ENCODE measurements around the gene PUDP.
"Not testable (repeated sequence)": the region's sequence is repeated elsewhere in the genome, so short reads cannot be mapped to it uniquely, and the experiment has no call there.

Gene PUDP

DNA sequence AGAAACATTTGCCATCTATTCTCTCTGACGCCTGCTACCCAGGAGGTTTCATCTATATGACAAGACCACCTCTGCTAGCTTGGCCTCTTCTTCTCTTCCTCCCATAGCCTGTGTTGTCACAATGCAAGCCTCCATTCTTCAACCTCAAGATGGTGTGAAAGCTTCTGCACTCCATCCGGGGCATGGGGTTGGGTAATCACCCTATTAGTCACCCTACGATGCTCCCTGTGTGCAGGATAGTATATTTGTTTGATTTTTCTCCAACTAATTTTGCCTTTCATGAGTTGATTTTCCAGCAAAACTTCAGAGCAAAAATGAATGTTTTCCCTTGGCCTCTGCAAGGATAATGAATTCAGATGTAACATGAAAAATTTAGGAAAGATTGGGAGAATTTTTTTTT is 128.4 kb downstream of the PUDP start:
- no peak overlapping the region for H2AFZ ChIP-seq (ENCODE audit: low read length)
- H3K4me3 ChIP-seq (ENCODE audit: low read depth, low read length, poor library complexity, severe bottlenecking): no peak overlapping the region
- no peaks in the 10 kb centered on the region for H3K36me3 ChIP-seq (ENCODE audit: insufficient read depth, low read length)
- H3F3A ChIP-seq (ENCODE audit: insufficient read depth, low read length): no peaks in the 10 kb centered on the region
- no peak overlapping the region for H3K27ac ChIP-seq (ENCODE audit: low read depth, low read length, poor library complexity, severe bottlenecking)
- H3K27me3 ChIP-seq (ENCODE audit: insufficient read depth, low read length): no peaks in the 10 kb centered on the region
- H3K9ac ChIP-seq (ENCODE audit: low read length): no peak overlapping the region
- H3K4me1 ChIP-seq (ENCODE audit: insufficient read depth, low read length, severe bottlenecking): no peaks in the 10 kb centered on the region
- H4K20me1 ChIP-seq (ENCODE audit: insufficient read depth, low read length): no peaks in the 10 kb centered on the region
- no peaks in the 10 kb centered on the region for H3K9me2 ChIP-seq (ENCODE audit: low read depth, low read length)
- H3K9me3 ChIP-seq (ENCODE audit: low read length): no peaks in the 10 kb centered on the region
- H3K79me2 ChIP-seq (ENCODE audit: insufficient read depth, low read length): no peaks in the 10 kb centered on the region
- TF ChIP-seq, protein P1, sequence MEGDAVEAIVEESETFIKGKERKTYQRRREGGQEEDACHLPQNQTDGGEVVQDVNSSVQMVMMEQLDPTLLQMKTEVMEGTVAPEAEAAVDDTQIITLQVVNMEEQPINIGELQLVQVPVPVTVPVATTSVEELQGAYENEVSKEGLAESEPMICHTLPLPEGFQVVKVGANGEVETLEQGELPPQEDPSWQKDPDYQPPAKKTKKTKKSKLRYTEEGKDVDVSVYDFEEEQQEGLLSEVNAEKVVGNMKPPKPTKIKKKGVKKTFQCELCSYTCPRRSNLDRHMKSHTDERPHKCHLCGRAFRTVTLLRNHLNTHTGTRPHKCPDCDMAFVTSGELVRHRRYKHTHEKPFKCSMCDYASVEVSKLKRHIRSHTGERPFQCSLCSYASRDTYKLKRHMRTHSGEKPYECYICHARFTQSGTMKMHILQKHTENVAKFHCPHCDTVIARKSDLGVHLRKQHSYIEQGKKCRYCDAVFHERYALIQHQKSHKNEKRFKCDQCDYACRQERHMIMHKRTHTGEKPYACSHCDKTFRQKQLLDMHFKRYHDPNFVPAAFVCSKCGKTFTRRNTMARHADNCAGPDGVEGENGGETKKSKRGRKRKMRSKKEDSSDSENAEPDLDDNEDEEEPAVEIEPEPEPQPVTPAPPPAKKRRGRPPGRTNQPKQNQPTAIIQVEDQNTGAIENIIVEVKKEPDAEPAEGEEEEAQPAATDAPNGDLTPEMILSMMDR (IDR thresholded peaks at IDR 0.05; ENCODE audit: low read length): no peak
- no peak for TF ChIP-seq EZH2 (IDR thresholded peaks at IDR 0.05; ENCODE audit: borderline replicate concordance, low read length)
- H3K4me2 ChIP-seq (ENCODE audit: low read length): no peak overlapping the region

DNA sequence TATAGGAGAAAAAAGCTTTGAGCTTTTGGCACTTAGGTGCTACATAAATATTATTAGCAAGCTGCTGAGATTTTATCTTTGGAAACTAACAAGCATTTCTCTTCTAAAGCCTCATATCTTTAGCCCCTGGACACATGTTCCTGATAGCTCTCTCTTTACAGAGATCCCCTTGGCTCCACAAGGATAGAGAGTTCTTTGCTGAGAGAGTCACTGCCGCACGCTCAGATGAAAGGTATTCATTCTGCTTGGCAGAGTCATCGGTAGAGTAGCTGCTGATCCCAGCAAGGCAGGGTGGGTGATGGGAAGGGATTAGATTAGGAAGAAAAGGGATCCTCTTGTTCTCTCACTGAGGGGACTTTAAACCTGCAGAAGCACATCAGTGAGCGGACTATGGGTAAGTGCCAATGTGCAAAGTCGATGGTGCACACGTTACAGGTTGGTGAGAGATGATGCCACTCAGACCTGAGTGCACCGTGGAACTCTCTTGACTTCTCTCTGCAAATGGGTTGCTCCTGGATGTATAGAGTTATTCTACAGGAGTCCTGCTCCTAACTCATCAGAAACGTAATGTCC is 135.6 kb downstream of the PUDP start:
- not testable (repeated sequence) for H3K9me3 ChIP-seq (ENCODE audit: low read length); H3K36me3 ChIP-seq (ENCODE audit: insufficient read depth, low read length); H3K9me2 ChIP-seq (ENCODE audit: low read depth, low read length); H3K27me3 ChIP-seq (ENCODE audit: insufficient read depth, low read length); H2AFZ ChIP-seq (ENCODE audit: low read length); H3K4me3 ChIP-seq (ENCODE audit: low read depth, low read length, poor library complexity, severe bottlenecking); H3F3A ChIP-seq (ENCODE audit: insufficient read depth, low read length); H3K4me1 ChIP-seq (ENCODE audit: insufficient read depth, low read length, severe bottlenecking); H4K20me1 ChIP-seq (ENCODE audit: insufficient read depth, low read length); H3K4me2 ChIP-seq (ENCODE audit: low read length); H3K27ac ChIP-seq (ENCODE audit: low read depth, low read length, poor library complexity, severe bottlenecking); H3K79me2 ChIP-seq (ENCODE audit: insufficient read depth, low read length); H3K9ac ChIP-seq (ENCODE audit: low read length)

DNA sequence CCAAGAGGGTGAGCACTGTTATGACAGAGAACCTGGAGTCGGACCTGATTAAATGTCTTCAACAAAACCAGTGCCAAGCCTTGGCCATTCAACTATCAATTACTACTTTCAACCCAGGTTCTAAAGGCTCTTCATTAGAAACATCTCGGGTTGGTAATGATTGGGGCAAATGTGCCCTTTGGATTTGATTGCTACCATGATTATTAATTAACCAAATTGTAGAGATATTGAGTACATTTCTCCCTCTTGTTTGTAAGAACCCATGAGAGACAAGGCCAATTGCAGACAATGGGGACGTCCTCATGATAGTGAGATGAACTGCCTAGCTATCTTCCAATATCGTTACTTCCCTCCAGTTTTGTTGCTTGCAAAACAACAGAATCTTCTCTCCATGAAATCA is 137.1 kb downstream of the PUDP start:
- not testable (repeated sequence) for H3K27me3 ChIP-seq (ENCODE audit: insufficient read depth, low read length); H3K4me3 ChIP-seq (ENCODE audit: low read depth, low read length, poor library complexity, severe bottlenecking); H3K27ac ChIP-seq (ENCODE audit: low read depth, low read length, poor library complexity, severe bottlenecking); H3K9me2 ChIP-seq (ENCODE audit: low read depth, low read length); H3K36me3 ChIP-seq (ENCODE audit: insufficient read depth, low read length); H3K4me2 ChIP-seq (ENCODE audit: low read length); H3K9ac ChIP-seq (ENCODE audit: low read length); H4K20me1 ChIP-seq (ENCODE audit: insufficient read depth, low read length); H2AFZ ChIP-seq (ENCODE audit: low read length); H3K9me3 ChIP-seq (ENCODE audit: low read length); H3K4me1 ChIP-seq (ENCODE audit: insufficient read depth, low read length, severe bottlenecking); H3F3A ChIP-seq (ENCODE audit: insufficient read depth, low read length); H3K79me2 ChIP-seq (ENCODE audit: insufficient read depth, low read length)

DNA sequence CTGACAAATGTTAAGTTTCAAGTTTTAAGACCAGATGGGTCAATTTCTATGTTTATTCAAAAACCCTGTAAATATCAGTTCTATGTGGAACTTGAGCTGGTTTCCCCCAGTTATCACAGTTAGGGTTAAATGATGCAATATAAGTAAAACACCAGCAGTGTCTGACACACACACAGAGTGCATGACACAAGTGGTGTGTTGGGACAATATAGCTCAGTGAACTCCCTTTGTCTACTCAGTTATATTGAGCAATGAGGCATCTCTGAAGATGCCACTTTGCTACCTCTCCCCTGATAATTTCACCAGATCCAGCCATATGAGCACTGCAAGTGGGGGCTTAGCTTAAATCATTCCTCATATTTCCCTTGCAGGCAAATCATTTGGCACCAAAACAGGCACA is 140.6 kb downstream of the PUDP start:
- not testable (repeated sequence) for H3K9ac ChIP-seq (ENCODE audit: low read length); H3K4me1 ChIP-seq (ENCODE audit: insufficient read depth, low read length, severe bottlenecking); H3K4me2 ChIP-seq (ENCODE audit: low read length); H2AFZ ChIP-seq (ENCODE audit: low read length); H4K20me1 ChIP-seq (ENCODE audit: insufficient read depth, low read length); H3K36me3 ChIP-seq (ENCODE audit: insufficient read depth, low read length); H3K27me3 ChIP-seq (ENCODE audit: insufficient read depth, low read length); H3K9me2 ChIP-seq (ENCODE audit: low read depth, low read length); H3F3A ChIP-seq (ENCODE audit: insufficient read depth, low read length); H3K79me2 ChIP-seq (ENCODE audit: insufficient read depth, low read length); H3K4me3 ChIP-seq (ENCODE audit: low read depth, low read length, poor library complexity, severe bottlenecking); H3K27ac ChIP-seq (ENCODE audit: low read depth, low read length, poor library complexity, severe bottlenecking); H3K9me3 ChIP-seq (ENCODE audit: low read length)

Data from OCI-LY1 (cell line).